Myocyte (in vitro differentiated cells): ENCODE measurements around the gene AQP3. TPM values are rescaled to one million over a fixed set of nuclear protein-coding genes. Genes with fewer than 3 reads are reported as not detected.
"Not testable (repeated sequence)": the region's sequence is repeated elsewhere in the genome, so short reads cannot be mapped to it uniquely, and the experiment has no call there.

Experiments used
- DNase-seq: peaks from one replicate; pipeline ENCODE4 v3.0.0-alpha.2; 2012; ENCODE audit warnings: low read depth
- microRNA-seq: library from miRNA; unstranded; fragments of <30 nt; microRNA quantifications from one replicate; pipeline ENCODE4, GENCODE V29; 2016
- total RNA-seq: library from RNA; depleted of rRNA; stranded (reverse); fragments of >200 nt; gene quantifications from 2 replicates; pipeline ENCODE4 v1.2.3, GENCODE V29; 2014

The AQP3 gene
- total RNA-seq, 1 donor from 2014 or later = 113 TPM

GRCh38 chr9:33415501-33416038, 31.8 kb downstream of the AQP3 start:
- DNase-seq = peak; percentile 51

GRCh38 chr9:33414889-33415500, 32.4 kb downstream of the AQP3 start:
- no peak for DNase-seq

- no peak for DNase-seq
Observed at GRCh38 chr9:33414268-33414667, 33.1 kb downstream of the AQP3 start.

- DNase-seq = no peak
Observed at GRCh38 chr9:33408087-33408486, 39.3 kb downstream of the AQP3 start.

GRCh38 chr9:33407061-33407460, 40.3 kb downstream of the AQP3 start:
- no peak for DNase-seq

GRCh38 chr9:33404788-33405362, 42.5 kb downstream of the AQP3 start:
- DNase-seq = peak; percentile 21

- DNase-seq = no peak
Observed at GRCh38 chr9:33403941-33404787, 43.2 kb downstream of the AQP3 start.

- DNase-seq = not testable (repeated sequence)
Observed at GRCh38 chr9:33402371-33402770, 45.0 kb downstream of the AQP3 start, which contains the start of gene AQP7. Gene AQP7 (minus strand): TSS chr9:33402568. CDS start chr9:33401262, 1,306 bp downstream.

- DNase-seq = not testable (repeated sequence)
Observed at GRCh38 chr9:33401809-33402208, 45.6 kb downstream of the AQP3 start.

- DNase-seq = not testable (repeated sequence)
Observed at GRCh38 chr9:33399047-33399446, 48.3 kb downstream of the AQP3 start.

GRCh38 chr9:33397801-33398200, 49.6 kb downstream of the AQP3 start:
- not testable (repeated sequence) for DNase-seq

GRCh38 chr9:33395159-33395879, 52.1 kb downstream of the AQP3 start:
- not testable (repeated sequence) for DNase-seq

- DNase-seq = not testable (repeated sequence)
Observed at GRCh38 chr9:33393986-33394385, 53.4 kb downstream of the AQP3 start.

GRCh38 chr9:33393581-33393980, 53.8 kb downstream of the AQP3 start:
- no peak for DNase-seq

GRCh38 chr9:33392591-33393021, 54.8 kb downstream of the AQP3 start:
- not testable (repeated sequence) for DNase-seq

Small RNAs within 50 kb of the gene (microRNA-seq; reads per million reads assigned to microRNA genes)
- not detected for gene MIR6851

Other genes with a start within 250 kb of the AQP3 start
- not detected in 2 replicates for gene SPINK4, start 207.4 kb downstream of the AQP3 start, total RNA-seq
- gene BAG1, start 182.9 kb downstream of the AQP3 start, total RNA-seq = 74.6 and 78.7 TPM in 2 replicates
- 94.4 and 97.4 TPM in 2 replicates for gene CHMP5, start 182.5 kb downstream of the AQP3 start, total RNA-seq
- 29.8 and 37.0 TPM in 2 replicates for gene NFX1, start 157.1 kb downstream of the AQP3 start, total RNA-seq
- 0.10 and 0.48 TPM in 2 replicates for gene AQP7, start 45.0 kb downstream of the AQP3 start, total RNA-seq
- gene NOL6, start 26.3 kb upstream of the AQP3 start, total RNA-seq = 32.3 and 33.5 TPM in 2 replicates
- 11.7 and 15.1 TPM in 2 replicates for gene ANKRD18B, start 76.7 kb upstream of the AQP3 start, total RNA-seq